NCI-H226 (cell line): ENCODE results near the gene RABGAP1L.
"Not testable (repeated sequence)": the region's sequence is repeated elsewhere in the genome, so short reads cannot be mapped to it uniquely, and the experiment has no call there.

Source experiments
- DNase-seq: peaks from one replicate; pipeline ENCODE4 v3.0.0-alpha.2; 2015

RABGAP1L gene

DNA sequence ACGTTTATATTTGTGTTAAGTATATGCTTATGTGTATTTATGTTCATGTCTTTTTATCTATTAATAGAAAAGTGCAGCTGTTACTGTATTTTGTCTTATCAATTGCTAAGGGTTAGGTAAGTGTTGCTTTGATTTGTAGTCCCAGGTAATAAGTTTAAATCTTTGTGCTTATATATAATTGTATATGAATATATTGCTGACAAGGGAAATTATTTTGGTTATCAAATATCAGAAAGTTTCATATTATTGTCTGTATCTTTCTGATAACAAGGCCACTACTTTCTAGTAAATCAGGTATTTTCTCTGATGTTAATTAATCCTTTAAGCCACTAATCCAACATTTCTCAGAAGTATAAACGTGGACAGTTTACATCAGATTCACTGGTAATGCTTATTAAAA lies 309.7 kb downstream of the RABGAP1L start:
- no peak for DNase-seq

GRCh38 chr1:174469687-174470086 lies 310.4 kb downstream of the RABGAP1L start:
- DNase-seq = no peak

- no peak for DNase-seq
Observed at GRCh38 chr1:174479281-174479680, 320.0 kb downstream of the RABGAP1L start.

- no peak for DNase-seq
Observed at GRCh38 chr1:174480324-174480723, 321.0 kb downstream of the RABGAP1L start.

DNA sequence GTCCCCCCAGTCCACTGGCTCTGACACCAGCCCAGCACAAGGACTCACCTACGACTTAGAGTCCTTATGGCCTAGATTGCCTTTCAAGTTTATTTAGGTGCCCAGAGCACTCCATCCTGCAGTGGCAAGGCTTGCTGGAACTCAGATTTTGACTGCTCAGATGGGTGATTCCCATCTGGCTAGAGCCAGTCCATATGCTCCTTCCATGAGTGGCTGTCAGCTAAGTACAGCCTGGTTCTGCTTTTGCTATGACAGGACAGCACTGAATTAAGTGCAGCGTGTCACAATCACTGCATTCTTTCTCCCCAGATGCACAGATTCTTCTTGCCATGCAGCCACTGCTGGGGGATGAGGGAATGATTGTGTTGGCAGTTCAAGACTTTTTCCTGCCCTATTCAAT lies 332.3 kb downstream of the RABGAP1L start:
- no peak for DNase-seq

DNA sequence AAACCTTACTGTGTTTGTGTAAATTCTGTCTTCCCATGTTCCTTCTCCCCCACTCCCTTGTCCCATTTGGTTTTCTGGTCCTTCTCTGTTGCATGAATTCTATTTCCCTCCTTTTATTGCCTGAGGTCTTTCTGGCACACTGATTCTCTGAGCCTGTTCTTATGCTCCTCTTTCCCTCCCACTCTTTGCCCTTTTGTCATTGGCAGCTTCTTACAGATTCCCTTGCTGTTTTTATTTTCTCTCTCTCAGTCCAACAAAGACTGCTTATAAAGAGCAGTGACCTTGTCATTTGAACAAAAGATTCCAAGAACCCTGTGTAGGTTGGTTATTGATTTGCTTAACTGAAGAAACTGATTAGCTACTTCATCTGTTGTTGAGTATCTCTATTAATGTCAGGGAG lies 338.2 kb downstream of the RABGAP1L start:
- no peak for DNase-seq

GRCh38 chr1:174516755-174517154 lies 357.4 kb downstream of the RABGAP1L start:
- not testable (repeated sequence) for DNase-seq

DNA sequence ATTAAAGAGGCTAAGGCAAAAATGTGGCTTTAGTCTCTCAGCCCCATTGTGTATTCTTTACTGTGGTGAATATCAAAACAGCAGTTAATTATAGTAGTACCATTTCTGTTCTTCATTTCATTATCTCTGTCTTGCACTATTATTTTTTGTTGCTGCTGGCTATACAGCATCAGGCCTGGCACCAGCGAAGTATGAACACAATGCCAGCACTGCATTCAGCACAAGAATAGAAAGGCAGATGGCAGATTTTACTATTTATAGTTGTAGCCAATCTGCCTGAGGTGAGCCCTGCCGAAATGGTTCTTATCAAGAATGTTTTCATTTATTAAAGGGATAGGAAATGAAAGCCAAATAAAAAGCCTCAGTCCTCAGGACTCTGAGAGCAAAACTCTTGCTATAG lies 360.5 kb downstream of the RABGAP1L start:
- no peak for DNase-seq

DNA sequence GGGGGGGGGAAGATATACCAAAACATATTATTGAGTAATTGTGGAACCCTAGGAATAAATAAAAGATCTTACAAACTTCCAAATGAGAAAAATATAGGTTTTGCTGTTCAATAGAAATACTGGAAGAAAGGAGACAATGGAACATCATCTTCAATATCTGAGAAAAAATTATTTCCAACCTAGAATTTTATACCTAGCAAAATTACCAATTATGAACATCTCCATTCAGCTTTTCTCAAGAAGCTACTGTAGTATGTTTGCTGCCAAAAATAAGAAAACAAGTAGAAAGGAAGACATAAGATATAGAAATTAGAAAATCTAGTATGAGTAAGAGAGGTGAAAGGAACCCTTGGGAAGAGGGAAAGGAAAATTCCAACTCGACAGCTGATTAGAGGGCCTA lies 372.4 kb downstream of the RABGAP1L start:
- no peak for DNase-seq

- DNase-seq = peak; percentile 42
Observed at GRCh38 chr1:174534789-174535188, 375.5 kb downstream of the RABGAP1L start.

- DNase-seq = no peak
Observed at GRCh38 chr1:174535207-174535606, 375.9 kb downstream of the RABGAP1L start.

GRCh38 chr1:174543421-174543820 lies 384.1 kb downstream of the RABGAP1L start:
- DNase-seq = not testable (repeated sequence)

DNA sequence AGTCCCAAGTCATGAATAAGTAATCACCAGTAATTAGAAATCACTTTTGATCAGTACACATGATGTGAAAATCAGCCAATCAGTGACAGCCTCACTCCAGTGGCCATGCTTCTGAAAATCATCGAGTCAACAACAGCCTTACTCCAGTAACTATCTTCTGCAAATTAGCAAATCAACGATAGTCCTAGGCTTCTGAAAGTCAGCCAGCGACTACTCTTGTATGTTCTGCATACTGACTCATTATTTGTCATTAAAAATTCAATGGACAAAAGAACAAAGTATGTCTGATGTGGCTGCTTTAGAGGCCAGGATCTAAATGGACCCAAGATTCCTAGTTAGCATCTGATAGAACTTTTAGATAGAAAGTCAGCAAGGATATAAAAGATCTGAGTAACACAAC lies 391.0 kb downstream of the RABGAP1L start:
- DNase-seq = no peak

GRCh38 chr1:174556392-174556791 lies 397.1 kb downstream of the RABGAP1L start:
- no peak for DNase-seq

DNA sequence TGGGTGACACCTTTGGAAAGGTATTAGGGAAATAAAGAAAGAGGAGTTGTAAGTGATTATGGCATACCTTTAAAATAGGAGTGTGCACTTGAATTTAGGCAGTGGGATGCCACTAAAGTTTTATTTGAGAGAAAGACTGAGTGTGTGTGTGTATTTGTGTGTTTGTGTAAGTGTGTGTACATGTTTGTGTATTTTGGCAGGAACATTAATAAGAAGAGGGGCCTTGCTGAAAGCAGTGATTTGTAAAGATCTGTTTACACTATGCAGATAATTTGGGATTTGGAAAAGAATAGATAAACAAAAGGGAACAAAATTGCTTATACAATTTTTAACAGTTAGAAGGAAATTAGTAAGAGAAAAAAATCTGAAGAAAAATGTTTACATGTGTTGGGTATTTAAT lies 409.2 kb downstream of the RABGAP1L start:
- DNase-seq = no peak

GRCh38 chr1:174569240-174569639 lies 409.9 kb downstream of the RABGAP1L start:
- DNase-seq = no peak

DNA sequence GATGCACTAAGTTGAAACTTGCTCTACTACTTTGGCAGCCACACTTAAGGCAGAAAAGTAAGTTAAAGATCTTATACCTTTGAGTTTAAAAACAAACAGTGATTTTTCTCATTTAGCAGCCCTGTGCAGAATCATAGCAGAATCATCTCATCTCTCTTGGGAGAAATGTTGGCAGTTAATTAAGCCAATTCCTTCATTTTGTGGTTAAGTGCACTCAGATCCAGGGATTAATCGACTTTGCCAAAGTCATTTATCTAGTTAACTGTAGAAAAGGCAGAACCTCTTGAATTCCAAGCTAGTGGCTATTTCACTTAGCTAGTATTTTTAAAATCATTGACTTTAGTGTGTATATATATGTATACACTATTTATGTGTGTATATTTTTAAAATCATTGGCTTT lies 413.5 kb downstream of the RABGAP1L start:
- no peak for DNase-seq

- DNase-seq = not testable (repeated sequence)
Observed at GRCh38 chr1:174576120-174576519, 416.8 kb downstream of the RABGAP1L start.

DNA sequence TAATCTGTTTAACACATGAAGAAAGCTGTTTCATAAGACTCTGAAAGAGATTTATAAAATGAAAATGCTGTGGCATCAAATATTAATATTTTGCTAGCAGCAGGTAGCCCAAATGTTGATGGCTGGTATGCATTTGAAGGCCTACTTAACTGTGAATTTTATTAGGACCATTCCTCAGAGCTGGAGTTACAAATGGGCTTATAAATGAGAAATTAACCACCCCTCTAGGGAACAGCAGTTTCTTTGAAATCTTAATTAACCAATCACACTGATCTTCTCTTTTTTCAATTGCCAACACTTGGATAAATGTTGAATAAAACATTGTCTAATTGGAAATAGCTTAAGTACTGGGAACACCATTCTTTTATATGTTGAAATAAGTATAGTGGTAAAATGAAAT lies 418.4 kb downstream of the RABGAP1L start:
- DNase-seq = no peak

DNA sequence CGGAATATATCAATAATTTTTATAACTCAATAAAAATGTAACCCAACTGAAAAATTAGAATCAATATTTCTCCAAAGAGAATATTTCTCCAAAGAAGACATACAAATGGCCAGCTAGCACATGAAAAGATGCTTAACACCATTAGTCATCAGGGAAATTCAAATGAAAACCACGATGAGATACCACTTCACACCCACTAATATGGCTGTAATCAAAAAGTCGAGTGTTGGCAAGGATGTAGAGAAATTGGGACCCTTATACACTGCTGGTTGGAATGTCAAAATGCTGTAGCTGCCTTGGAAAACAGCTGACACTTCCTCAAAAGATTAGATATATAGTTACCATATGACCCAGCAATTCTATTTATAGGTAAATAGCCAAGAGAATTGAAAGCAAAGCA lies 421.5 kb downstream of the RABGAP1L start:
- peak; percentile 56 for DNase-seq

GRCh38 chr1:174583316-174583715 lies 424.0 kb downstream of the RABGAP1L start:
- DNase-seq = no peak

GRCh38 chr1:174584071-174584470 lies 424.8 kb downstream of the RABGAP1L start:
- DNase-seq = no peak

DNA sequence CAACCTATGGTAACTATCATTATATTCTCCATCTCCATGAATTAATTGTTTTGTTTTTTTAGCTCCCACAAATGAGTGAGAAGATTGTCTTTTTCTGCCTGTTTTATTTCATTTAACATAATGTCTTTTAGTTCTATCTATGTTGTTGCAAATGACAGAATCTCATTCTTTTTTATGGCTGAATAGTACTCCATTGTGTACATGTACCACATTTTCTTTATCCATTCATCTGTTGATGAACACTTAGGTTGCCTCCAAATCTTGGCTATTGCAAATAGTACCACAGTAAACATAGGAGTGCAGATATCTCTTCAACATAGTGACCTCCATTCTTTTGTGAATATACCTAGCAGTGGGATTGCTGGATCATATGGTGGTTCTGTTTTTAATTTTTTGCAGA lies 429.3 kb downstream of the RABGAP1L start:
- not testable (repeated sequence) for DNase-seq

DNA sequence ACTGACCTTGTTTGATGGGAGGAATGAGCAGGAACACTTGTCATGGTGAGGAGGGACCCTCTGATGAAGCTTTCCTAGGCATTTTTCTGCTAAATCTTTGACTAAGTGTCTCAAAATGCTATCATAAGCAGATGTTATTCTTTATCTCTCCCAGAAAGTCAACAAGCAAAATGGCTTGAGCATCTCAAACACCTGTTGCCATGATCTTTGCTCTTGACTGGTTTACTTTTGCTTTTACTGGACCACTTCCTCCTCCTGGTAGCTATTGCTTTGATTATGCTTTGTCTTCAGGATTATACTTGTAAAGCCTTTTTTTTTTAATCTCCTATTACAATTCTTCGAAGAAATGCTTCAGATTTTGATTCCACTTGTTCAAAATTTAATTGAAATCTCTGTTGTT lies 445.9 kb downstream of the RABGAP1L start:
- DNase-seq = no peak

GRCh38 chr1:174606471-174606870 lies 447.2 kb downstream of the RABGAP1L start:
- DNase-seq = no peak

GRCh38 chr1:174617905-174618304 lies 458.6 kb downstream of the RABGAP1L start:
- not testable (repeated sequence) for DNase-seq
